ENCODE measurements around the gene CARS1.

Gene CARS1

DNA sequence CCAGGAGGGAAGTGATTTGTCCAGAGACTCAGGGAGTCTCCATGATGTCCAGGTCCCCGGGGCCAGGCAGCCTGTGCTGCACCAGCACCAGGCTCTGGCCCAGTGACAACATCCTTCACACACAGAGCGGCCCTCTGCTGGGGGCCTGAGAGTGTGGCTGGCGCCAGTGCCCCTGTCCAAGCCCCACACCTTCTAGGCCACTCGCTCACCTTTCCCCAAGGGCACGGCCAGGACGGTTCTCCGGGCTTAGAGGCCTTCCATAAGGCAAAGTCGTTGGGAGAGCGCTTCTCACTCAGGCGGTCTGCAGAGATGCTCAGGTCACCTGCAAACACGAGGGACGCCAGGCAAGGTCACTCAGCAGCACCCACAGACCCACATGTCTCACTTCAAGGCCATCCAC, 37.2 kb downstream of the CARS1 start:
- no peak for TF ChIP-seq EZH2 (optimal IDR thresholded peaks at IDR 0.05; ENCODE audit: low read depth, low read length)
- no peak for TF ChIP-seq EZH2phosphoT487 (IDR thresholded peaks at IDR 0.05; ENCODE audit: low read length)
- TF ChIP-seq CTCF (IDR thresholded peaks at IDR 0.05; ENCODE audit: low read length) = no peak
- H3K9ac ChIP-seq (ENCODE audit: low read length) = no peak overlapping the region
- H3K4me1 ChIP-seq (ENCODE audit: low read length) = peaks cover 12% of the 10 kb centered on the region

GRCh38 chr11:3018596-3018995, 38.6 kb downstream of the CARS1 start:
- Histone ChIP-seq H3K79me2 (ENCODE audit: low read length) (peaks cover 7% of the 10 kb centered on the region), H3K27me3 (replicated peaks; ENCODE audit: insufficient read depth, low read length) (no peaks in the 10 kb centered on the region), H3K27ac (ENCODE audit: low read length) (no peak overlapping the region), H3F3A (ENCODE audit: insufficient read depth, low read length) (no peaks in the 10 kb centered on the region), H3K4me2 (ENCODE audit: low read depth, low read length) (no peak overlapping the region), H3K9me3 (replicated peaks; ENCODE audit: insufficient read depth, low read length) (no peaks in the 10 kb centered on the region), H4K20me1 (ENCODE audit: insufficient read depth, low read length) (no peaks in the 10 kb centered on the region), H3K9ac (ENCODE audit: low read length) (no peak overlapping the region), H3K36me3 (replicated peaks; ENCODE audit: insufficient read depth, low read length) (no peaks in the 10 kb centered on the region), H3K4me3 (ENCODE audit: low read length) (no peak overlapping the region), H2AFZ (ENCODE audit: low read length) (no peak overlapping the region), H3K4me1 (ENCODE audit: low read length) (peaks cover 12% of the 10 kb centered on the region), H3K9me2 (replicated peaks; ENCODE audit: insufficient read depth, low read length) (no peaks in the 10 kb centered on the region)
- no peak for DNase-seq
- TF ChIP-seq CTCF (IDR thresholded peaks at IDR 0.05; ENCODE audit: low read length) = no peak
- no peak for TF ChIP-seq EZH2 (optimal IDR thresholded peaks at IDR 0.05; ENCODE audit: low read depth, low read length)
- TF ChIP-seq EZH2phosphoT487 (IDR thresholded peaks at IDR 0.05; ENCODE audit: low read length) = no peak

More for the DNA sequence above, 37.2 kb downstream of the CARS1 start:
- peaks cover 7% of the 10 kb centered on the region for H3K79me2 ChIP-seq (ENCODE audit: low read length)
- no peaks in the 10 kb centered on the region for H3K9me3 ChIP-seq (replicated peaks; ENCODE audit: insufficient read depth, low read length)
- no peaks in the 10 kb centered on the region for H4K20me1 ChIP-seq (ENCODE audit: insufficient read depth, low read length)
- H3K4me2 ChIP-seq (ENCODE audit: low read depth, low read length) = no peak overlapping the region
- H3K4me3 ChIP-seq (ENCODE audit: low read length) = no peak overlapping the region
- H2AFZ ChIP-seq (ENCODE audit: low read length) = no peak overlapping the region
- H3F3A ChIP-seq (ENCODE audit: insufficient read depth, low read length) = no peaks in the 10 kb centered on the region
- no peak overlapping the region for H3K27ac ChIP-seq (ENCODE audit: low read length)
- DNase-seq = no peak
- H3K27me3 ChIP-seq (replicated peaks; ENCODE audit: insufficient read depth, low read length) = no peaks in the 10 kb centered on the region
- no peaks in the 10 kb centered on the region for H3K9me2 ChIP-seq (replicated peaks; ENCODE audit: insufficient read depth, low read length)
- H3K36me3 ChIP-seq (replicated peaks; ENCODE audit: insufficient read depth, low read length) = no peaks in the 10 kb centered on the region

DNA sequence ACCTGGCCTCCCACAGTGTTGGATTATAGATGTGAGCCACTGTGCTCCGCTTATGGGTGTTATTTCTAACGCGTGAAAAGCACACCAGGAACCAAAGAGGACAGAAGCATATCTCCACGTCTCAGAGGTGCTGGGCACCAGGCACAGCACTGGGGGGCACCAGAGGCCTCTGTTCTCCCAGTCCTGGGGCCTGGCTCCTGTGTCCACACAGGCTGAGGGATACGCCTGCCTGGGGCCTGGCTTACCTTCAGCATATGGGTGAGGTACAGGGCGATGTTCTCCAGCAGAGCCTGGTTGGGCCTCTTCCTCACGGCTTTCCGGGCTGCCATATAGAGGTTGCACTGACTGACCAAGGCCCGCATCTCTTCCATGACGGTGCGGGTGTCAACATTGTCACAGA, 40.4 kb downstream of the CARS1 start:
- TF ChIP-seq EZH2phosphoT487 (IDR thresholded peaks at IDR 0.05; ENCODE audit: low read length) (no peak), EZH2 (optimal IDR thresholded peaks at IDR 0.05; ENCODE audit: low read depth, low read length) (no peak), CTCF (IDR thresholded peaks at IDR 0.05; ENCODE audit: low read length) (no peak)
- no peak overlapping the region for H3K4me2 ChIP-seq (ENCODE audit: low read depth, low read length)
- H3K9me2 ChIP-seq (replicated peaks; ENCODE audit: insufficient read depth, low read length) = no peaks in the 10 kb centered on the region
- no peaks in the 10 kb centered on the region for H4K20me1 ChIP-seq (ENCODE audit: insufficient read depth, low read length)
- H3K36me3 ChIP-seq (replicated peaks; ENCODE audit: insufficient read depth, low read length) = no peaks in the 10 kb centered on the region
- DNase-seq = no peak
- H2AFZ ChIP-seq (ENCODE audit: low read length) = no peak overlapping the region
- H3K4me1 ChIP-seq (ENCODE audit: low read length) = no peaks in the 10 kb centered on the region
- H3K9ac ChIP-seq (ENCODE audit: low read length) = no peak overlapping the region
- peaks cover 7% of the 10 kb centered on the region for H3K79me2 ChIP-seq (ENCODE audit: low read length)
- H3K27me3 ChIP-seq (replicated peaks; ENCODE audit: insufficient read depth, low read length) = no peaks in the 10 kb centered on the region
- no peaks in the 10 kb centered on the region for H3K9me3 ChIP-seq (replicated peaks; ENCODE audit: insufficient read depth, low read length)
- no peak overlapping the region for H3K27ac ChIP-seq (ENCODE audit: low read length)
- H3F3A ChIP-seq (ENCODE audit: insufficient read depth, low read length) = no peaks in the 10 kb centered on the region
- H3K4me3 ChIP-seq (ENCODE audit: low read length) = no peak overlapping the region
